Activated T-cell treated with anti-CD3 and anti-CD28 coated beads, Interleukin-2, amount 50 U/mL, for 48 hours (primary cell): ENCODE results near the gene CORIN.
"Not testable (repeated sequence)": the region's sequence is repeated elsewhere in the genome, so short reads cannot be mapped to it uniquely, and the experiment has no call there.

ENCODE experiments used
- DNase-seq, 2 experiments: peaks; one replicate each; pipeline ENCODE4 v3.0.0-alpha.2; 2020

CORIN gene

DNA sequence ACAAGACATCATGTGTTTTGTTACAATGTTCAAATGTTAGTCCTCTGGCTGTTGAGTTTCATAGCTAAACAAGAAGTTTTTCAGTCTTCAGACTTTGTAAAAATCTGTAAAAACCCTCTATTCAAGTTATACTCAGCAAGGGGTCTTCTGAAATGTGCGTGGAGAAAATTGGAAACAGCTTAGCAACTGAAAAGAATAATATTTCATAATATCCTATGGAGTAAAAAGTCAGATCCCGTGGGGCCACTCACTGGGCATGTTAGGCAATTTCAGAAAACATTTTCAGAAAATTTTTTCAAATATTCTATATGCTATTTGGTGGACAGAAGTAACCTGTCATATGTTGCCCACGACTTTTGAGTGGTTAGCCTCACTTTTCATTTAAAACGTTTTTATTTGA lies 118.3 kb downstream of the CORIN start:
- no peak for DNase-seq

- DNase-seq, result no peak
These were observed 119.2 kb downstream of the CORIN start for GRCh38 chr4:47718696-47719095.

DNA sequence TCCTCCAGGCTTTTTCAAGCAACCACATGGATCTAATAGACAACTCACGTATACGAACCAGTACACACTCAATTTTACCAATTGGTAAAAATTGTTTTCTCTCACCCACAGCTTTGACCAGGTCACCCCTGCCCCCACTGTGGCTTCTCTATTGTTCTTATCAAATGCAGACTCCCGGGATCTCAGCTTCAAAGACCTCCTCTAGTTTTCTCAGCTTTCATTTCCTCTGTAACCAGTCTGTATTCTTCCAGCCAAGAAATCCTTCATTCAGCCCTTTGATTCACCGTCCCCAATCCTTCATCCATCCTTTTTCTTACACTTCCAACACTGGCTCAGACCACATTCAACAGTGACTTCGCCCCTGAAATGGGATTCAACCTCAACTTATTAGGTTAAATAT lies 120.7 kb downstream of the CORIN start:
- DNase-seq, result no peak

DNA sequence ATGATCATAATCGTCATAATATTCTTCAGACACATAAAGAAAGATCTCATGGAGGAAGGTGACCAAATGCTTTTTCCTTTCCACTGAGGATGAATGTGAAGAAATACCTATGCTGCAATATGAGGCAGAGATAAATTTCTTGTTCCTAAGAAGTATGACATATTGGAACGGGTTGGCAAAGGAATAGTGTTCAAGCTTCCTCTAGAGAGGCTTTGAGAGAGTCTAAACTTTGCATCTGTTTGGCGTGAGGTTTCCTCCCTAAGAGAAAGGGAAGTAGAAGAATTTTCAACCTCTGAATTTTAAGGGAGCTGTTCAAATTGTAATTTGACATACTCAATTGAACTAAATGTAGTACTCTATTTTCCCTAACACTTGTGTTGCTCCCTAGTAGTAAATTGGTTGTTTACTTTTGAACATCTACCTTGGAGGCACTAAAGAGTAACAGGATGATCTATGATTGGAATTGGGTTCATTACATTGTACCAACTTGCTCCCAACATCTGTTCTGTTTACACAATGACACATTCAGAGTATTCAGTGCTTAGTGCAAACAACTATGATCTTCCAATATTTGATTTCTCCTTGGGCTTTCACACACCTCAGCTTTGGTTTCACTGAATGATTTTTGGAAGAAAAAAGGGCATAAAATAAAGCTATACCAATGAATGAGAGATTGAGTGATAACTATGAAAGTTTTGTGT lies 122.0 kb downstream of the CORIN start:
- no peak for DNase-seq

- no peak for DNase-seq
These were observed 123.6 kb downstream of the CORIN start for GRCh38 chr4:47714269-47714668.

DNA sequence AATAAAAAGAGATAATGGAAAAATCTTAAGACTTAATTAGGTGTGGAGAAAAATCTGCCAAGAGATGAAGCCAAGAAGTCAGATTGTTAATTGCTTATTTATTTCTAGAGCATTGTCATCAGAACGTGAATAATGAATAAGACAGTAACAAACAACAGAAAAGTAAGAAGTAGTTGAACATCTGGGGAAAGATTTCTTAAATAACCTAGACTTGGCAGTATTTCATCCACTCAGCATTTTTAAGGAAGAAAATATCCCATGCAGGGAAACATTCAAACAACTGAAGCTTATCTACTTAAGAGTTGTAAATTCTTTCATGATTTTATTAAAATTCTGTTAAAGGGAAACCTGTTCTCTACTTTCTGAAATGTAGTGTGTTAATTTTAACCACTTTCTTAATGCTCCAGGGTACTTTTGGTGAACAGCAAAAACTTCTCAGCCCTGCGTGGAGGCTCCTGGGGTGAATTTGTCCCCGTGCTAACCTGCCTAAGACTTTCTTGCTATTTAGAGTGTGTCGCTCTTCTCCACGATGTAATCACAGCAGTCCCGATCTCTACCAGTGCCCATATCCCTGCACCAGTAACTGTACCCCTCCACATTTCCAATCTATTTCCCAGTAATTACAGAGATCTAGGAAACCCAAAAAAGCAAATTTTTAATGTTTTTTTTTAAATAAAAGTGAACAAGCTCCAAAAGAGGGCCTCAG lies 124.6 kb downstream of the CORIN start:
- no peak for DNase-seq

GRCh38 chr4:47711646-47712045 lies 126.2 kb downstream of the CORIN start:
- no peak for DNase-seq

- no peak for DNase-seq
These were observed 126.7 kb downstream of the CORIN start for GRCh38 chr4:47711183-47711582.

GRCh38 chr4:47706352-47706751 lies 131.5 kb downstream of the CORIN start:
- DNase-seq, result not testable (repeated sequence)

DNA sequence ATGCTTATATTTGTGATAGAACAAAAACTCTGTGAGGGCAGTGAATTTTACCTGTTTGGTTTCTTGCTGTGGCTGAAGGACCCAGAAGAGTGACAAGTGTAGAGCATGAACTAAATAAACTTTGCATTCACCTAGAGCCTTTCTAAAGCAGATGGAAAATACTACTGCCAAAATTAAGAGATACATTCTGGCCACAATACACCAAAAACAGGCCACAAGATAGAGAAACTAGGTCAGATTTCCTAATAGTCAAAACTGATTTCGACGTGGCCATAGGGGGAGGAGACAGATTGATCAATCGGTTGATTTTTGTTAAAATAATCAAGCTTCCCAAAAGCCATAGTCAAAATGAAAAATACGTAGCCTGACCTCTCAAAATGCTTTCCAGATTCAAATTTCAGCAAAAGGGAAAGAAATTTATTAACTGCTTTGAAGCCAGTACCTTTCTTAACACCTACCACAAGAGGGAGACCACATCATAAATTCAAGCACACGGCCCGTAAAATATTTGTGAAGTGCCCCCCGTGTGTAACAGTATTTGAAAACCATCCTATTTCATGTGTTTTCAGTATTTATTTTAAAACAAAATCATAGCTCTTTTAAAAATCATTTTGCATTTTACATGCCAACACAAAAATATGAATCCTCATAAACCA lies 132.4 kb downstream of the CORIN start:
- DNase-seq, result no peak

DNA sequence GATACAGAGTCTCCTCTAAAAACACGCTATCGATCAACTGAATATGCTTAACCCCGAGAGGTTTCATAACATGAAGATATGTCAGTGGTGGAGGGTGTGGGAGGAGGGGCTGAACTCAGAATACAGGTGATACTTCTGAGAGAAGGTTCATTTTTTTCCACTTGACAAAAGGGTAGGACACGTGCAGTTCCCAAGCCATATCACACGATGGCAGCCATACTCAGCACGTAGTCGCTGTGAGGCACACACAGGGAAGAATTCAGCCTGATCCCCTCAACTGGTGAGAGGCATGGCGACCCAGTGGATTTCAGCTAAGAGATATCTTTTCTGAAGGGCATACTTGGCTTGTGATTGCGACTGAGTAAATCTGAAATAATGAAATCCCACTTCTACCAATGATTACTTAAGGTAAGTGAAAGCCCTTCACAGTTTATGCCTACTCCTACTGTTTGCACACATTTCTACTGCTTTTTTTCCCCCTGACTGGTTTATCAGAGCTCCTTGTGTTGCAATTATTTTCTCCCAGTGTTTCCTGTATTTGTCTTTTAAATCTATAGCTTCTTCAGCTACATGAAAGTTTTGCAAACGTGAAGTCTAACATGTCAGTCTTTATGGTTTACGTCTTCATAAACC lies 133.1 kb downstream of the CORIN start:
- DNase-seq, result peak; percentile 20 to 28

DNA sequence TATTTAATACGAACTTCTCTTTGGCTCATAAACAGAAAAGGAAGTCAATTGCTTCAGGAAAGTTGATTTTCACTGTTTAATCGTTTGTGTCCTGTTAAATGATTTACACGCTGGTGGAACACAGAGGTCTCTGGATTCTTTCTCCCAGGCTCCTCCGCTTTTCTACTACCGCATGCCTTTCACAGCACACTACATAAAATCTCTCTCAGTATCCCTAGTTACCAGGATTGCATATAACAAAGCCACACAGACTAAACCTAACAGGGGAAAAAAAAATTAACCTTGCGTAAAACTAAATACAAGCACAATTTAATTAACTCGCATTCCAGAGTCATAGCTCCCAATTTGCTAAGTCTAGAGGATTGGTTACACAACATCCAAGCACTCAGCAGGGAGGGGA lies 133.9 kb downstream of the CORIN start:
- no peak for DNase-seq

DNA sequence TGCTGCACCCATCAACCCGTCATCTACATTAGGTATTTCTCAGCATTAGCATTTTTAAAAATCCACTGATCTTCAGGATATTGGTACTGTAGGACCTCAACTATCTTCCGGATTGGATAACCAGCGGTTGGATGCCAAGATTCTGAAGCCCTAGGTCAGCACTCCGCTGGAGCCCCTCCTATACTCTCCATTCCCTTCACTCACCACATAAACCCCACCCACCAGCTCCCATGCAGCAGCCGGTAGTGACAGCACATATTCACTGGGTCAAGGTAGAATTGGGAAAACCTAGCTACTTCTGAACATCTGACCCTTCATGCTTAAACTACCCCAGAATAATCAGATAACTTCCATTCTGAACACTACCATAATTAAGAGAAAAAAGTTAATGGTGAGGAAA lies 134.9 kb downstream of the CORIN start:
- no peak for DNase-seq

DNA sequence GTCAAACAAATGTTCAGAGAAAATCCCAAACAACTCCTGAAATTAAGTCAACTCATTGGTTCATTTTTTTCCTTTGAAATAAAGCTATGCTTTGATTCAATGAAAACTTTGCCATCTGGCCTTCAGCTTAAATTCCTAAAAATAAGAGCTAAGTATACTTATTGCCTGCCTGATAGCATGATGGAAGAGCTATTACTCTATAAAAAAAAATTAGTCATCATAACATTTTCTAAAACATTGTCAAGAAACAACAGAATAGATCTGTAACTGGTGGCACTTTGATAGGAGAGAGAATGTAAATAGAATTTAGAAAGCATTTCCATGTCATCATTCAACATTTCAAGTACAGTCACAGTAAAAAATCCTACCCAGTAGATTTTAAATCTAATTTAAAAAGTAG lies 136.6 kb downstream of the CORIN start:
- no peak for DNase-seq

DNA sequence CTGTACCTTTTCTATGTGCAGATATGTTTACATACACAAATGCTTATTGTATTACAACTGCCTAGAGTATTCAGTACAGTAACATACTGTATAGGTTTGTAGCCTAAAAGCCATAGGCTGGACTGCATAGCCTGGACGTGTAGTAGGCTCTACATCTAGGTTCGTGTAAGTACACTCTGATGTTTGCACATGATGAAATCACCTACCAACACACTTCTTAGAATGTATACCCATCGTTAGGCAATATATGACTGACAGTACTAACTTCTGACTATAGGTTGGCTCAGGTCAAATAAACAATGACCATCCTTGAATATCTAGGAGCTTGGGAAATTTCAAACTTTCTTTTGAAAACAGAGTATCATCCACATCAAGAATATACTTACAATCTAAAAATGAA lies 139.0 kb downstream of the CORIN start:
- DNase-seq, result no peak

GRCh38 chr4:47696823-47697222 lies 141.0 kb downstream of the CORIN start:
- no peak for DNase-seq

DNA sequence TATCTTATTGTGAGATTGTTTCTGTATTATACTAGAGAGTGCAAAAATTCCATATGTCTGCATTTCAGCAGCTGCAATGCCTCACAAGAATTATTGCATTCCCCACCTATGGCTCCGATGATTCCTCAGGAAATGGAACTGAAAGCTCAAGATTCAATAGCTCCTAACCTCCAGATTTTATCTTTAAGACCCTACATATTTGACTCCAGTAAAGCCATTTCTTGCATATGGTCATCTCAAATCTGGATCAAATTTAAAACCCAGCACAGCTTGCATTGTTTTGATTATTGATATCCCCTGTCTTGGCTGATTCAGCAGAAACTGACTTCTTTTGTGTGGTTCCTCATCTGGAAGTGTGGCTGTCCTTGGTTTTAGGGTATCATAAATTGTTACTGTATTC lies 142.6 kb downstream of the CORIN start:
- no peak for DNase-seq

GRCh38 chr4:47694322-47694721 lies 143.5 kb downstream of the CORIN start:
- DNase-seq, result no peak

GRCh38 chr4:47692691-47693090 lies 145.2 kb downstream of the CORIN start:
- no peak for DNase-seq

DNA sequence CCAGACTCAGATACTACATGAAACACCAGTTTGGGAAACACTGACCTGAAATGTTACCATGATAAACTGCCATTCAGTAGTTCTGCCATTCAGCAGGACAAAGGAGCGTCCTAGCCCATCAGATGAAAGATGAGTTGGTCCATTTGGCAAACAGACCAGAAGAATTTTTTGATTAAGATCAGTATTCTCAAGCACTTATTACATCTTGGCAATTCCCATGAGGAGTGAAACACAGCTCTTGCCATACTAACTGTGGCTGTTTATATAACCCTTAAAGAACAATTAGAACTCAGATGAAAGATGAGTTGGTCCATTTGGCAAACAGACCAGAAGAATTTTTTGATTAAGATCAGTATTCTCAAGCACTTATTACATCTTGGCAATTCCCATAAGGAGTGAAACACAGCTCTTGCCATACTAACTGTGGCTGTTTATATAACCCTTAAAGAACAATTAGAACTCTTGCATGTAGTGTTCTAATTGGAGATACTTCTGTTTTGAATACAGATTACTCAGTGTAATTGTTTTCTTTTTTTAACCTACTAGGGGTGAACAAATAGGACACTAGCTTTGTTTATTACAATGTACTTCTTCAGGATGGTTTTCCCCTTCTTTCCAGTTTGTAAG lies 146.0 kb downstream of the CORIN start:
- not testable (repeated sequence) for DNase-seq

GRCh38 chr4:47690611-47691010 lies 147.3 kb downstream of the CORIN start:
- DNase-seq, result no peak

DNA sequence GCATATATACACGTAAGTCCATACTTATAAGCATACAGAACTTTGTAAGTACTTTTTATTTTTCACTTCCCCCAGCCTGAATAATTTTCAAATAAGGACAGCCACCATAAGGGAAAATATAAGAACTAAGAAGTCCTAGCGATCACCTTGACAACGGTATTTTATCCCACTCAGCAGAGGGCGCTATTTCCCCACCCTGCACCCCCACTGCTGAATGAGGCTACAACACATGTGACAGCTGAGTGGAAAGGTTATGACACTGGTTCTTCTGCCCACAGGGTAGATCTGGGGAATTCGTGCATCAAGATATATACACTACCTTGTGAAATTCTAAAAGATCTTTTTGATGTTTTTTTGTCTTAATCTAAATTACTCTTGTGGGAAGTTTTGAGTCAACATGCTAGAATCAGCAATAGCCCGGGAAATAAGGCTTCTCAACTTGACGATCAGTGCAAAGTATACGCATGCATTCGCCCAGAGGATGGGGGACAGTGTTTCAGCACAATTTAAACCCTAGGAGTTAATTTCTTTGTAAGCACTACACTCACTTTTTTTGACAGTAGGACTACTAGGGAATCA lies 151.5 kb downstream of the CORIN start:
- peak; percentile 74 to 79 for DNase-seq

GRCh38 chr4:47675806-47676205 lies 162.1 kb downstream of the CORIN start:
- DNase-seq, result no peak
